RWPE2 (cell line): Measurements from ENCODE around the gene IPCEF1.

Source experiments
- ATAC-seq: fragments of 200-7000 bp; cut with Tn5 transposase; 3 replicates; pipeline ENCODE4 v1.9.1; 2021; ENCODE audit warnings: low read depth
- DNase-seq: peaks from one replicate; pipeline ENCODE4 v3.0.0-alpha.2; 2020; ENCODE audit warnings: low spot score
- H3K27ac ChIP-seq: fragments of 450-650 bp; 2 replicates; pipeline ENCODE4 v1.5.1; 2017; ENCODE audit warnings: mild to moderate bottlenecking; ENCODE audit not compliant: poor library complexity, severe bottlenecking
- H3K27me3 ChIP-seq: fragments of 250-450 bp; sonication (Bioruptor Pico); 2 replicates; pipeline ENCODE4 v1.5.1; 2021; ENCODE audit warnings: mild to moderate bottlenecking, moderate library complexity; ENCODE audit not compliant: insufficient read depth, poor library complexity, severe bottlenecking
- H3K36me3 ChIP-seq: fragments of 250-450 bp; sonication (Bioruptor Pico); 2 replicates; pipeline ENCODE4 v1.5.1; 2020; ENCODE audit warnings: low read depth, mild to moderate bottlenecking, moderate library complexity
- H3K4me1 ChIP-seq: fragments of 250-450 bp; sonication (Bioruptor Pico); 2 replicates; pipeline ENCODE4 v1.5.1; 2021; ENCODE audit warnings: mild to moderate bottlenecking, moderate library complexity; ENCODE audit not compliant: insufficient read depth, poor library complexity, severe bottlenecking
- H3K4me3 ChIP-seq: fragments of 250-450 bp; sonication (Bioruptor Pico); 2 replicates; pipeline ENCODE4 v1.5.1; 2021; ENCODE audit warnings: mild to moderate bottlenecking, moderate library complexity; ENCODE audit not compliant: severe bottlenecking
- H3K9me3 ChIP-seq: fragments of 250-450 bp; sonication (Bioruptor Pico); 2 replicates; pipeline ENCODE4 v1.5.1; 2021; ENCODE audit warnings: mild to moderate bottlenecking, moderate library complexity; ENCODE audit not compliant: severe bottlenecking
- TF ChIP-seq, protein P1 (sequence below): fragments of 450-650 bp; IDR thresholded peaks from one replicate; pipeline ENCODE4 v1.5.1; 2017; ENCODE audit warnings: mild to moderate bottlenecking, moderate library complexity; ENCODE audit not compliant: poor library complexity, severe bottlenecking

Gene IPCEF1

GRCh38 chr6:154258064-154258757 is 98.4 kb downstream of the IPCEF1 start:
- H3K9me3 ChIP-seq, result peaks cover 2% of the 10 kb centered on the region
- TF ChIP-seq, protein P1, sequence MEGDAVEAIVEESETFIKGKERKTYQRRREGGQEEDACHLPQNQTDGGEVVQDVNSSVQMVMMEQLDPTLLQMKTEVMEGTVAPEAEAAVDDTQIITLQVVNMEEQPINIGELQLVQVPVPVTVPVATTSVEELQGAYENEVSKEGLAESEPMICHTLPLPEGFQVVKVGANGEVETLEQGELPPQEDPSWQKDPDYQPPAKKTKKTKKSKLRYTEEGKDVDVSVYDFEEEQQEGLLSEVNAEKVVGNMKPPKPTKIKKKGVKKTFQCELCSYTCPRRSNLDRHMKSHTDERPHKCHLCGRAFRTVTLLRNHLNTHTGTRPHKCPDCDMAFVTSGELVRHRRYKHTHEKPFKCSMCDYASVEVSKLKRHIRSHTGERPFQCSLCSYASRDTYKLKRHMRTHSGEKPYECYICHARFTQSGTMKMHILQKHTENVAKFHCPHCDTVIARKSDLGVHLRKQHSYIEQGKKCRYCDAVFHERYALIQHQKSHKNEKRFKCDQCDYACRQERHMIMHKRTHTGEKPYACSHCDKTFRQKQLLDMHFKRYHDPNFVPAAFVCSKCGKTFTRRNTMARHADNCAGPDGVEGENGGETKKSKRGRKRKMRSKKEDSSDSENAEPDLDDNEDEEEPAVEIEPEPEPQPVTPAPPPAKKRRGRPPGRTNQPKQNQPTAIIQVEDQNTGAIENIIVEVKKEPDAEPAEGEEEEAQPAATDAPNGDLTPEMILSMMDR, result no peak
- no peak overlapping the region for H3K27ac ChIP-seq
- H3K4me3 ChIP-seq, result no peak overlapping the region
- H3K4me1 ChIP-seq, result no peaks in the 10 kb centered on the region
- H3K36me3 ChIP-seq, result no peaks in the 10 kb centered on the region
- no peak for DNase-seq
- no peak for ATAC-seq
- no peaks in the 10 kb centered on the region for H3K27me3 ChIP-seq

- no peaks in the 10 kb centered on the region for H3K36me3 ChIP-seq
- ATAC-seq (no peak), DNase-seq (no peak)
- H3K27ac ChIP-seq, result no peak overlapping the region
- peaks cover 2% of the 10 kb centered on the region for H3K9me3 ChIP-seq
- no peak overlapping the region for H3K4me3 ChIP-seq
- no peaks in the 10 kb centered on the region for H3K27me3 ChIP-seq
- TF ChIP-seq, protein P1, result no peak
- no peaks in the 10 kb centered on the region for H3K4me1 ChIP-seq
Observed at GRCh38 chr6:154257067-154257466, 99.5 kb downstream of the IPCEF1 start.

DNA sequence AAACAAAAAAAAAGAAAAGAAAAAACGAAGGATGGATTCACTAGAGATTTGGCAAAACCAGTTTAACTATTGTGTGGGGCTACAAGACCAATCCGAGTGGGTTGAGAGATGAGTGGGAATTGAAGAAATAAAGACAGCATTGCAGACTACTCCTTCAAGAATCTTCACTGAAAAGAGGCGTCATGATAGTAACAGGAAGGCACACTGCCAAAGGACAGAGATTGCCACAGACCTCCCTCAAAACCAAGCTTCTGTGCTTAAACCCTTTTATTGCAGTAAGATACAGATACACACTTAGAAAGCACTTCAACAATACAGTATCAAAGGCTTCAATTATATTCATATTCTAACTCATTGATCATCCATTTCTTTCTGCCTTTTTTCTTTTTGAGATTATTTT is 103.9 kb downstream of the IPCEF1 start:
- ATAC-seq (no peak), DNase-seq (no peak)
- H3K4me1 ChIP-seq, result no peaks in the 10 kb centered on the region
- no peak overlapping the region for H3K4me3 ChIP-seq
- peaks cover 2% of the 10 kb centered on the region for H3K9me3 ChIP-seq
- TF ChIP-seq, protein P1, result no peak
- no peak overlapping the region for H3K27ac ChIP-seq
- H3K27me3 ChIP-seq, result no peaks in the 10 kb centered on the region
- H3K36me3 ChIP-seq, result no peaks in the 10 kb centered on the region

DNA sequence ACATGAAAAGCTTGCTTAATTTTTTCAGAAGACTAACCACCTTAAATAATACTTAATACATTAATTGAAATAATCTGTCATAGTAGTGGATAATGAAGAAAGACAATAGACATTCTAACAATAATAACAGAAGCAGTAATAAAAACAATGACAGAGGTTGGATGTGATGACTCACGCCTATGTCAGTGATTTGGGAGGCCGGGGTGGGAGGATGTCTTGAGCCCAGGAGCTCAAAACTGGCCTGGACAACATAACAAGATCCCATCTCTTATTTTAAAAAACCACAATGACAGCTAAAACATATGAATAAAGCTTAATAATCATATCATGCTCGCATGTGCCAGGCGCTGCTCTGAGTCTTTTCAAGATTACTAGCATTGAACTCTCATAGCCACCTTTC is 105.5 kb downstream of the IPCEF1 start:
- Histone ChIP-seq H3K27me3 (no peaks in the 10 kb centered on the region), H3K9me3 (peaks cover 2% of the 10 kb centered on the region), H3K4me1 (no peaks in the 10 kb centered on the region), H3K36me3 (no peaks in the 10 kb centered on the region), H3K27ac (no peak overlapping the region), H3K4me3 (no peak overlapping the region)
- DNase-seq, result no peak
- TF ChIP-seq, protein P1, result no peak
- no peak for ATAC-seq
